HG03378 (cell line): ENCODE results near the gene MS4A4E.
"Not testable (repeated sequence)": the region's sequence is repeated elsewhere in the genome, so short reads cannot be mapped to it uniquely, and the experiment has no call there.

Source experiments
- ATAC-seq: cut with Tn5 transposase; IDR thresholded peaks from one replicate; pipeline ENCODE4 v1.9.1; 2021; ENCODE audit warnings: mild to moderate bottlenecking, moderate library complexity; ENCODE audit not compliant: unreplicated experiment

The MS4A4E gene

GRCh38 chr11:60182541-60183330, 60.2 kb downstream of the MS4A4E start, which contains the start of gene MS4A6A:
MS4A6A (minus strand) TSS chr11:60183083; CDS start chr11:60181727, 1,356 bp downstream.
- ATAC-seq, result no peak

- peak; percentile 84 for ATAC-seq
Observed at GRCh38 chr11:60175860-60176275, 67.1 kb downstream of the MS4A4E start.

- no peak for ATAC-seq
Observed at GRCh38 chr11:60172011-60172410, 70.9 kb downstream of the MS4A4E start.

- ATAC-seq, result no peak
Observed at GRCh38 chr11:60170566-60170965, 72.4 kb downstream of the MS4A4E start.

GRCh38 chr11:60169264-60169915, 73.5 kb downstream of the MS4A4E start:
- ATAC-seq, result no peak

GRCh38 chr11:60168306-60168705, 74.6 kb downstream of the MS4A4E start:
- ATAC-seq, result no peak

GRCh38 chr11:60165951-60166350, 77.0 kb downstream of the MS4A4E start:
- no peak for ATAC-seq

- no peak for ATAC-seq
Observed at GRCh38 chr11:60165538-60165937, 77.4 kb downstream of the MS4A4E start.

- no peak for ATAC-seq
Observed at GRCh38 chr11:60164550-60165075, 78.3 kb downstream of the MS4A4E start.

GRCh38 chr11:60161766-60162165, 81.2 kb downstream of the MS4A4E start:
- no peak for ATAC-seq

GRCh38 chr11:60161107-60161506, 81.8 kb downstream of the MS4A4E start:
- ATAC-seq, result no peak

GRCh38 chr11:60159868-60160267, 83.1 kb downstream of the MS4A4E start:
- no peak for ATAC-seq

- ATAC-seq, result no peak
Observed at GRCh38 chr11:60159284-60159683, 83.7 kb downstream of the MS4A4E start.

- no peak for ATAC-seq
Observed at GRCh38 chr11:60158636-60159035, 84.3 kb downstream of the MS4A4E start.

- no peak for ATAC-seq
Observed at GRCh38 chr11:60155931-60156330, 87.0 kb downstream of the MS4A4E start.

- ATAC-seq, result not testable (repeated sequence)
Observed at GRCh38 chr11:60152727-60153126, 90.2 kb downstream of the MS4A4E start.

- no peak for ATAC-seq
Observed at GRCh38 chr11:60150279-60150678, 92.7 kb downstream of the MS4A4E start.
